GM23248 (cell line): ENCODE data around the gene ELMO1.

Experiments used
- EZH2 ChIP-seq: fragments of 200-600 bp; sonication (generic); IDR thresholded peaks from 2 replicates; pipeline ENCODE4 v1.6.1; 2018; ENCODE audit warnings: antibody characterized with exemption, mild to moderate bottlenecking; ENCODE audit not compliant: insufficient read depth, poor library complexity, severe bottlenecking
- EZH2phosphoT487 ChIP-seq: fragments of 200-600 bp; sonication (generic); IDR thresholded peaks from 2 replicates; pipeline ENCODE4 v1.6.1; 2018; ENCODE audit warnings: antibody characterized with exemption, moderate library complexity, mild to moderate bottlenecking, low read depth; ENCODE audit not compliant: insufficient read depth

DNA sequence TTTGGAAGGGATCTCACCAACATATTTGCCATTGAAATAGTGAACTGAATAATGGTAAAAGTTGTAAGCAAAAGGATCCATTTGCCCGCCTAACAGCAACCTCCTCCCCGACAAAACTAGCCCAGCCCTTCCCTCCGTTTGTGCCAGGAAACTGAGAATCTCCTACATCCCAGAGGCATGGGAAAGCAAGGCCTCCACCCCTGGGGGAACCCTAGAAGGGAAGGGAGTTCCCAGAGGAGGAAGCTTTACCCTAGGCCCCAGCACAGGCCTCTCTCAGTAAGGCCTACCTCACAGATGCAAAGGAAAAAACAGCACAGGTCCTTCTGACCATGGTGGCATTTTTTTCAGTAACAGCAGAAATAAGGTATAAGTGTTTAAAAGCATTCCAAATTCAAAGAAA lies 229.7 kb downstream of the ELMO1 start:
- TF ChIP-seq EZH2 (no peak), EZH2phosphoT487 (no peak)
